ENCODE data around the gene UPF2. TPM values are rescaled to one million over a fixed set of nuclear protein-coding genes. Genes with fewer than 3 reads are reported as not detected.
A peak's percentile ranks its signal among the peaks of the same experiment; 100 is the strongest.

Gene UPF2
- polyA plus RNA-seq, 3 donors = 2.7 to 6.7 (median 4.3) TPM

GRCh38 chr10:11902646-11903045, 140.0 kb downstream of the UPF2 start:
- peaks cover 6% of the 10 kb centered on the region for H3K4me1 Mint-ChIP-seq
- Histone ChIP-seq H3K4me1 (ENCODE audit: control insufficient read depth in 1 of 2, insufficient read depth in 2 of 2, low read length in 2 of 2) (peaks cover 0 to 5% of the 10 kb centered on the region in 2 donors), H3K79me2 (ENCODE audit: insufficient read depth, low read length) (no peaks in the 10 kb centered on the region), H3K27ac (ENCODE audit: low read depth in 1 of 2, low read length in 2 of 2) (no peak overlapping the region), H3K36me3 (replicated peaks in 1 of 2; ENCODE audit: control insufficient read depth in 1 of 2, insufficient read depth in 2 of 2, low read length in 2 of 2) (no peaks in the 10 kb centered on the region), H3K9ac (ENCODE audit: insufficient read depth, low read length, poor library complexity, severe bottlenecking) (no peak overlapping the region), H3K4me2 (replicated peaks; ENCODE audit: extremely low read depth, low read length, poor library complexity, severe bottlenecking) (no peak overlapping the region), H4K20me1 (ENCODE audit: insufficient read depth, low read length) (no peaks in the 10 kb centered on the region), H3K4me3 (replicated peaks in 1 of 3; ENCODE audit: low read depth in 2 of 3, low read length in 3 of 3) (no peak overlapping the region), H3K27me3 (ENCODE audit: control insufficient read depth in 2 of 2, insufficient read depth in 2 of 2, low read length in 2 of 2) (no peaks in the 10 kb centered on the region), H3K9me3 (replicated peaks in 1 of 2; ENCODE audit: control insufficient read depth in 1 of 2, insufficient read depth in 1 of 2, low read length in 2 of 2) (no peaks in the 10 kb centered on the region), H2AFZ (ENCODE audit: insufficient read depth, low read depth, low read length, poor library complexity, severe bottlenecking) (no peak overlapping the region)
- 91% methylated on average over 6 of the region's 7 CpGs for WGBS (ENCODE audit: insufficient coverage)
- H3K27me3 Mint-ChIP-seq (ENCODE audit: low read depth in 3 of 3) = peaks cover 0 to 5% (median 2%) of the 10 kb centered on the region in 3 donors
- no peak for DNase-seq
- H3K4me3 Mint-ChIP-seq = no peak overlapping the region
- intact Hi-C loops (cut with micrococcal nuclease) = no loop called here
- H3K27ac Mint-ChIP-seq = no peak overlapping the region
- TF ChIP-seq, protein P1, sequence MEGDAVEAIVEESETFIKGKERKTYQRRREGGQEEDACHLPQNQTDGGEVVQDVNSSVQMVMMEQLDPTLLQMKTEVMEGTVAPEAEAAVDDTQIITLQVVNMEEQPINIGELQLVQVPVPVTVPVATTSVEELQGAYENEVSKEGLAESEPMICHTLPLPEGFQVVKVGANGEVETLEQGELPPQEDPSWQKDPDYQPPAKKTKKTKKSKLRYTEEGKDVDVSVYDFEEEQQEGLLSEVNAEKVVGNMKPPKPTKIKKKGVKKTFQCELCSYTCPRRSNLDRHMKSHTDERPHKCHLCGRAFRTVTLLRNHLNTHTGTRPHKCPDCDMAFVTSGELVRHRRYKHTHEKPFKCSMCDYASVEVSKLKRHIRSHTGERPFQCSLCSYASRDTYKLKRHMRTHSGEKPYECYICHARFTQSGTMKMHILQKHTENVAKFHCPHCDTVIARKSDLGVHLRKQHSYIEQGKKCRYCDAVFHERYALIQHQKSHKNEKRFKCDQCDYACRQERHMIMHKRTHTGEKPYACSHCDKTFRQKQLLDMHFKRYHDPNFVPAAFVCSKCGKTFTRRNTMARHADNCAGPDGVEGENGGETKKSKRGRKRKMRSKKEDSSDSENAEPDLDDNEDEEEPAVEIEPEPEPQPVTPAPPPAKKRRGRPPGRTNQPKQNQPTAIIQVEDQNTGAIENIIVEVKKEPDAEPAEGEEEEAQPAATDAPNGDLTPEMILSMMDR (IDR thresholded peaks at IDR 0.05) = no peak
- no peaks in the 10 kb centered on the region for H3K9me3 Mint-ChIP-seq
- H3K36me3 Mint-ChIP-seq = no peaks in the 10 kb centered on the region

GRCh38 chr10:11901833-11902475, 140.7 kb downstream of the UPF2 start:
- Histone ChIP-seq H3K4me1 (ENCODE audit: control insufficient read depth in 1 of 2, insufficient read depth in 2 of 2, low read length in 2 of 2) (peaks cover 0 to 5% of the 10 kb centered on the region in 2 donors), H3K27ac (ENCODE audit: low read depth in 1 of 2, low read length in 2 of 2) (no peak overlapping the region), H3K27me3 (ENCODE audit: control insufficient read depth in 2 of 2, insufficient read depth in 2 of 2, low read length in 2 of 2) (no peaks in the 10 kb centered on the region), H3K9me3 (replicated peaks in 1 of 2; ENCODE audit: control insufficient read depth in 1 of 2, insufficient read depth in 1 of 2, low read length in 2 of 2) (no peaks in the 10 kb centered on the region), H3K4me2 (replicated peaks; ENCODE audit: extremely low read depth, low read length, poor library complexity, severe bottlenecking) (peak overlapping the region; percentile 20), H4K20me1 (ENCODE audit: insufficient read depth, low read length) (no peaks in the 10 kb centered on the region), H3K36me3 (replicated peaks in 1 of 2; ENCODE audit: control insufficient read depth in 1 of 2, insufficient read depth in 2 of 2, low read length in 2 of 2) (no peaks in the 10 kb centered on the region), H3K9ac (ENCODE audit: insufficient read depth, low read length, poor library complexity, severe bottlenecking) (no peak overlapping the region), H3K79me2 (ENCODE audit: insufficient read depth, low read length) (no peaks in the 10 kb centered on the region), H3K4me3 (replicated peaks in 1 of 3; ENCODE audit: low read depth in 2 of 3, low read length in 3 of 3) (no peak overlapping the region), H2AFZ (ENCODE audit: insufficient read depth, low read depth, low read length, poor library complexity, severe bottlenecking) (no peak overlapping the region)
- H3K27me3 Mint-ChIP-seq (ENCODE audit: low read depth in 3 of 3) = peaks cover 0 to 5% (median 2%) of the 10 kb centered on the region in 3 donors
- no peaks in the 10 kb centered on the region for H3K9me3 Mint-ChIP-seq
- WGBS (ENCODE audit: insufficient coverage) = 56% methylated on average over 23 of the region's 23 CpGs
- H3K4me3 Mint-ChIP-seq = peak overlapping the region; percentile 32 to 34
- no peaks in the 10 kb centered on the region for H3K36me3 Mint-ChIP-seq
- no peak for DNase-seq
- no peak overlapping the region for H3K27ac Mint-ChIP-seq
- H3K4me1 Mint-ChIP-seq = peaks cover 6% of the 10 kb centered on the region
- TF ChIP-seq, protein P1 (IDR thresholded peaks at IDR 0.05) = no peak
- intact Hi-C loops (cut with micrococcal nuclease) = no loop called here
